Panc1 (cell line): Measurements from ENCODE around the gene SRGAP3.

Experiments used
- CTCF ChIP-seq: fragments of 450-650 bp; IDR thresholded peaks from 2 replicates; pipeline ENCODE4 v1.5.1; 2017; ENCODE audit warnings: mild to moderate bottlenecking
- POLR2AphosphoS5 ChIP-seq: IDR thresholded peaks from 2 replicates; pipeline ENCODE4 v1.6.1; 2012; ENCODE audit warnings: mild to moderate bottlenecking, low read depth, low read length, moderate library complexity
- TCF7L2 ChIP-seq: IDR thresholded peaks from 2 replicates; pipeline ENCODE4 v1.6.1; 2011; ENCODE audit warnings: mild to moderate bottlenecking, low read depth, low read length, inconsistent platforms

GRCh38 chr3:9226326-9226725, 23.1 kb downstream of the SRGAP3 start:
- no peak for TF ChIP-seq CTCF
- TF ChIP-seq POLR2AphosphoS5: no peak
- TF ChIP-seq TCF7L2: no peak
